K562 (cell line): ENCODE measurements around the gene JPH4. TPM values are rescaled to one million over a fixed set of nuclear protein-coding genes. Genes with fewer than 3 reads are reported as not detected.
A peak's percentile ranks its signal among the peaks of the same experiment; 100 is the strongest.

Source experiments
- DEAF1 ChIP-seq: fragments of 450-650 bp; formaldehyde crosslinking; IDR thresholded peaks from 2 replicates; pipeline ENCODE4 v1.4.0; 2020; ENCODE audit warnings: mild to moderate bottlenecking, moderate library complexity
- EGR1 ChIP-seq: fragments of 450-650 bp; conservative IDR thresholded peaks from 2 replicates; pipeline ENCODE4 v1.6.1; 2017; ENCODE audit warnings: mild to moderate bottlenecking
- GTF2A2 ChIP-seq: IDR thresholded peaks from 2 replicates; pipeline ENCODE4 v1.6.1; 2016; ENCODE audit warnings: mild to moderate bottlenecking, missing genetic modification characterization, missing compliant biosample characterization
- ID3 ChIP-seq, 2 experiments: fragments of 250-450 bp in 1 of 2; fragments of 450-650 bp in 1 of 2; sonication (Bioruptor Pico) in 1 of 2; IDR thresholded peaks; 2 replicates each; pipeline versions ENCODE4 v1.6.1 to v1.8.0; 2016 to 2021; ENCODE audit warnings: mild to moderate bottlenecking in 2 of 2, moderate library complexity in 2 of 2, missing compliant biosample characterization in 1 of 2, missing genetic modification characterization in 1 of 2
- MBD2 ChIP-seq: sonication (generic); IDR thresholded peaks from 2 replicates; pipeline ENCODE4 v1.6.1; 2016; ENCODE audit warnings: low read depth, borderline replicate concordance
- MEF2D ChIP-seq: conservative IDR thresholded peaks from 2 replicates; pipeline ENCODE4 v1.6.1; 2016; ENCODE audit warnings: low read depth, missing genetic modification characterization, missing compliant biosample characterization
- NONO ChIP-seq, 2 experiments: fragments of 200-400 bp in 1 of 2; fragments of 450-650 bp in 1 of 2; formaldehyde crosslinking in 1 of 2; IDR thresholded peaks; 2 replicates each; pipeline ENCODE4 v1.6.1; 2017; ENCODE audit warnings: low read depth in 2 of 2, mild to moderate bottlenecking in 2 of 2, moderate library complexity in 2 of 2, low read length in 1 of 2
- REST ChIP-seq, 2 experiments: fragments of 450-650 bp; formaldehyde crosslinking in 1 of 2; IDR thresholded peaks; 2 replicates each; pipeline versions ENCODE4 v1.4.0 to v1.6.1; 2014 to 2020; ENCODE audit warnings: mild to moderate bottlenecking in 2 of 2, borderline replicate concordance in 1 of 2, low read depth in 1 of 2
- SREBF1 ChIP-seq: fragments of 150-350 bp; IDR thresholded peaks from 2 replicates; pipeline ENCODE4 v1.6.1; 2014; ENCODE audit warnings: antibody characterized with exemption, low read depth, low read length, borderline replicate concordance
- ZBTB33 ChIP-seq: sonication (generic); formaldehyde crosslinking; IDR thresholded peaks from 2 replicates; pipeline ENCODE4 v1.8.1; 2023; ENCODE audit warnings: mild to moderate bottlenecking, missing genetic modification reagents
- ZNF24 ChIP-seq: fragments of 450-650 bp; IDR thresholded peaks from 2 replicates; pipeline ENCODE4 v1.6.1; 2016
- polyA plus RNA-seq, 8 experiments: library from polyadenylated mRNA; depleted of rRNA in 4 of 8; stranded (reverse) in 5 of 8; unstranded in 3 of 8; fragments of >200 nt; fragmentation: Nextera tagmentation in 2 of 8; fragmentation: Illumina TruSeq in 1 of 8; extraction: Ambion mirVana in 2 of 8; extraction: Trizol in 1 of 8; gene quantifications; 2 replicates each; pipeline versions ENCODE4 v1.2.1 to v1.2.3, GENCODE V29; 2011 to 2014; ENCODE audit warnings: inconsistent platforms in 1 of 8, missing spikeins in 1 of 8
- total RNA-seq, 7 experiments: library from RNA; depleted of rRNA in 6 of 7; stranded (reverse); fragments of >200 nt in 6 of 7; fragmentation: Illumina TruSeq in 2 of 7; extraction: Trizol in 2 of 7; gene quantifications; 2 replicates each; pipeline versions ENCODE4 v1.2.1 to v1.2.3, GENCODE V29; 2011 to 2021; ENCODE audit warnings: low replicate concordance in 1 of 7

The JPH4 gene
- total and polyA plus RNA-seq, 9 of the 15 experiments (the other 6 are each of a cell fraction or from before 2014, with no cell fraction given), result 0.04 to 0.13 (median 0.06) TPM; not detected in 5

GRCh38 chr14:23559010-23559925, 19.3 kb downstream of the JPH4 start (continued):
- TF ChIP-seq ZBTB33 (CRISPR knock-in tag) (peak; percentile 50; the same call in 1 of the 2 replicates), DEAF1 (peak; percentile 48; the same call in 1 of the 2 replicates), SREBF1 (no peak), ID3 (CRISPR knock-in tag; IDR thresholded peaks at IDR 0.05) (no peak), ID3 (tag; IDR thresholded peaks at IDR 0.05) (no peak), MBD2 (no peak), MEF2D (no peak), NONO (IDR thresholded peaks at IDR 0.05; ENCODE audit: low read depth in 2 of 2, low read length in 1 of 2) (0 out of 4 replicates have a peak, but pooled peaks of 1 of the 2 experiments have one; percentile 9), EGR1 (peak; percentile 34; the same call in 1 of the 2 replicates), REST (IDR thresholded peaks at IDR 0.05; ENCODE audit: borderline replicate concordance) (peak; percentile 45; the same call in 1 of the 2 replicates), REST (CRISPR knock-in tag; IDR thresholded peaks at IDR 0.05; ENCODE audit: low read depth) (no peak), ZNF24 (no peak), GTF2A2 (tag) (no peak)
